ENCODE data around the gene VPS13C.
"Not testable (repeated sequence)": the region's sequence is repeated elsewhere in the genome, so short reads cannot be mapped to it uniquely, and the experiment has no call there.

The VPS13C gene

GRCh38 chr15:62047282-62047827, 12.9 kb downstream of the VPS13C start:
- DNase-seq (ENCODE audit: low read depth in 2 of 2), result no peak

- DNase-seq (ENCODE audit: low read depth in 2 of 2), result no peak
These were observed 14.0 kb downstream of the VPS13C start for GRCh38 chr15:62046078-62046743.

- DNase-seq (ENCODE audit: low read depth in 2 of 2), result no peak
These were observed 24.9 kb downstream of the VPS13C start for GRCh38 chr15:62035256-62035924.

DNA sequence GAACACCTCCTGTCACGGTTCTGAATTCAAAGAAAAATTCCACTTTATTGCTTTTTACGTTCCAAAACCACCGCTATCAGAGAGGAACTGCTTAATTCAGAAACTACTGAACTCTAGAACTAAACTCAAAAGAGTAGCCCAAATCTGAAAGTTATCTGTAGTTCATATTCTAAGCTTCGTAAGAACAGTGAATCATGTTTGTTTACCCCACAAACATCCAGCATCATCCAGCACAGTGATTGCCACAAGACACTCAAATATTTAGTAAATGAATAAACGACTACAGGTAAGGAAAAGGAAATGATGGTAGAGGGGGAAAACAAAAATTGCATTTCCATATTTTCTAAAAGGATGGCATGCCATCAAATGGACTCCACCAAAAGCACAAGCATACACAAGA, 32.3 kb downstream of the VPS13C start:
- no peak for DNase-seq (ENCODE audit: low read depth in 2 of 2)

GRCh38 chr15:62027263-62027565, 33.0 kb downstream of the VPS13C start:
- no peak for DNase-seq (ENCODE audit: low read depth in 2 of 2)

GRCh38 chr15:62026487-62027262, 33.6 kb downstream of the VPS13C start:
- no peak for DNase-seq (ENCODE audit: low read depth in 2 of 2)

DNA sequence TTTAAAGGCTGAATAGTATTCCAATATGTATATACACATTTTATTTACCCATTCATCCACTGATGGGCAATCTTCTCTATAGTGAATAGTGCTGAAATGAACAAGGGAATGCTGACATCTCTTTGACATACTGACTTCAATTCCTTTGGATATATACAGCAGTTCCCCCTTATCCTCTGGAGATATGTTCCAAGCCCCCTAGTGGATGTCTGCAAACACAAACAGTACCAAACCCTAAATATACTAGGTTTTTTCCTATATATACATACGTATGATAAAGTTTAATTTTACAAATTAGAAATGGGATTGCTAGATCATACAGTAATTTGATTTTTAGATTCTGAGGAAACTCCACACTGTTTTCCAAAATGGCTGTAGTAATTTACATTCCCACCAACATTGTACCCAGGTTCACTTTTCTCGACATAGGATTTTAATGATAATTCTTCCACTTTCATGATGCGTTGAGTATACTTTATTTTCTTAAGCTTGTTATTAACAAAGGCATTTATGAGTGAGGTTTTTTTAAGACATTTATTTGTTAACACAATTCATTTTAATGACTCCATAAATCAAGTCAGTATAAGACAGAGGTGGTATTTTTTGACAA, 38.2 kb downstream of the VPS13C start:
- no peak for DNase-seq (ENCODE audit: low read depth in 2 of 2)

- DNase-seq (ENCODE audit: low read depth in 2 of 2), result no peak
These were observed 39.6 kb downstream of the VPS13C start for GRCh38 chr15:62020576-62021160.

- DNase-seq (ENCODE audit: low read depth in 2 of 2), result not testable (repeated sequence)
These were observed 54.9 kb downstream of the VPS13C start for GRCh38 chr15:62005354-62005753.

DNA sequence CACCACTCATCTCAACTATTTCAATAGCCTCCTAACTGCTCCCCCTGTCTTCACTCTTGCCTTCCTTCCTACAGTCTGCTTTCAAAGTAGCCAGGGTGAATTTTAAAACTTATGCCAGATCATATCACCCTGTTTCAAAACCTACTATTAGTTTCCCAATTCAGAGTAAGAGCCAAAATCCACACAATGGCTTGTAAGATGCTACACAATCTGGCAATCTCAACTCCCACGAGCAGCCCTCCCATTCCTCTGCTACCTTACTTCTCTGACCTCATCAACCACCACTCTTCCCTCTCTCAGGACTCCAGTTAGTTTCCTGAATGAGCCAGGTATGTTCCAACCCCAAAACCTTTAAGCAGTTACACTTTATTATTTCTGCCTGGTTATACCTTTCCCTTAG, 62.5 kb downstream of the VPS13C start:
- DNase-seq (ENCODE audit: low read depth in 2 of 2), result no peak

DNA sequence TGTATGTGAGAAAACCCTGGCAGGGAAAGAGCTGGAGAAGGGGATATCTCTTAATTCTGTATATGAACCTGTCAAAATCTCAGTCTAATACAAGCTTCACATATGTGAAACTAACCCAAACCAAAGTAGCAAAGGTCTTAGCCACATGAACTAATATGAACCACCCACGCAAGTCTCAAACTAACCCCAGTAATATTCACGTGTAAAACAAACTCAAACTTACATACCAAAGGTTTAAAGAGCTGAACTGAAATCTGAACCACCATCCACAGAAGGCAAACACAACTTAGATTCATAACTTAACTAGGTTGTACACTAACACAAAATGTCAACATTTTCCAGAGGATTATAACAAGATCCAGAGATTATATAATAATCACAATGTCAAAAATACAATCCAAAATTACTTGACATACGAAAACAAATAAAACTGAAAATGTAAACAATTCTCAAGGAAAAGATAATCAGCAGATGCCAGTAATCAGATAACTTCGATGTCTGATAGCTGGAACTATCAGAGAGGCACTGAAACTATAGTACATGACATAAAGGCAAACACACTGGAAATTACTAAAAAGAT, 64.1 kb downstream of the VPS13C start:
- DNase-seq (ENCODE audit: low read depth in 2 of 2), result no peak

GRCh38 chr15:61994216-61994615, 66.0 kb downstream of the VPS13C start:
- DNase-seq (ENCODE audit: low read depth in 2 of 2), result no peak

DNA sequence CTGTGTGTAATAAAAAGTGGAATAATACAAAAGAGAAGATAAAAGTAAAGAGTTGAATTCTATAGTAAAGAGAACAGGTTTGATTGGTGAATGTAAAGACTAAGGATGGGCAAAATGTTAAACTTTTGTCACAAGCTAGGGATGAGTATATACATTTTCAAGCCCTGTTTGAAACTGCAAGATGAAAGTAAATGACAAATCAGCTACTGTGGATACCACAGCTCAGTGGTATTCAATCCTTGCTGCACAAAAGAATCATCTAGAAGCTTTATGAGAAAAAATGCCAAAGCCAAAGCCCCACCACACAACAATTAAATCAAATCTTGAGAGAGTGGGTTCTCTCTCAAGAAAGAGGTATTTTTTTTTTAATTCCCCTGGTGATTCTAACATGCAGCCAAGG, 67.7 kb downstream of the VPS13C start:
- no peak for DNase-seq (ENCODE audit: low read depth in 2 of 2)

- no peak for DNase-seq (ENCODE audit: low read depth in 2 of 2)
These were observed 70.6 kb downstream of the VPS13C start for GRCh38 chr15:61989667-61990066.

GRCh38 chr15:61987824-61988223, 72.4 kb downstream of the VPS13C start:
- DNase-seq (ENCODE audit: low read depth in 2 of 2), result no peak

GRCh38 chr15:61983081-61983480, 77.2 kb downstream of the VPS13C start:
- no peak for DNase-seq (ENCODE audit: low read depth in 2 of 2)

DNA sequence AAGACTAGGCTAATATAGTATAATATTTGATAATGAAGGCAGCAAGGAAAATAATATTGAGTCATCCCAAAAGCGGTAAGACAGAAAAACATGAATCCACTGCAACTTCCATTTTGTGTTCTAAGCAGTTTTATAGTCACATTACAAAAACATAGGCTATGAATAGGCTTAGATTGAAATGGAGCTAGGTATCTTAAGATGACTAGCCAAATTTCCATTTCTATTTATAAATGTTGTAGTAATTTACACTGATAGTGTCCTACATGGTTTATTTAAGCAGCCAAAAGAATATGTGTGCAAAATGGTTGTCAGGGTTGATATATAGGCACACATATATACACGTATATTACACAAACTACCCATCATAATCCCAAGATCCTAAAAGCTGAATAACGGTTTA, 82.0 kb downstream of the VPS13C start:
- DNase-seq (ENCODE audit: low read depth in 2 of 2), result no peak

GRCh38 chr15:61974759-61975158, 85.5 kb downstream of the VPS13C start:
- DNase-seq (ENCODE audit: low read depth in 2 of 2), result no peak

DNA sequence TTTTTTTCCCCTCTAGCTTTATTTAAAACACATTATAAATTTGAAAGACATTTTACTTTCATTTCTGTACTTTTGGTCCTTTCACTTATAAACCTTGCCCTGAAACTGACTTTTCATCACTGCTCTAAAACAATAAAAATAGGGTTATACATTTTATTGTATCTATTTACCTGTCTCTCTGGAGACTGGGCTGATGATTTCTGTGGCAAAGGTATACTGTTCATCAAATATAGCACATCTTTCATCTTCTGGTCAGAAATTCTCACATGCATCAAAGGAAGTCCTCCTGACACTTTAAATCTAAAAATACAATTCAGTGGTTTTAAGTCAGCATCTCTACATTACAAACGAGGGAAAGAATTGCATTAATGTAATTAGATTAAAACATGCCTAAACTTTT, 86.1 kb downstream of the VPS13C start:
- DNase-seq (ENCODE audit: low read depth in 2 of 2), result no peak

DNA sequence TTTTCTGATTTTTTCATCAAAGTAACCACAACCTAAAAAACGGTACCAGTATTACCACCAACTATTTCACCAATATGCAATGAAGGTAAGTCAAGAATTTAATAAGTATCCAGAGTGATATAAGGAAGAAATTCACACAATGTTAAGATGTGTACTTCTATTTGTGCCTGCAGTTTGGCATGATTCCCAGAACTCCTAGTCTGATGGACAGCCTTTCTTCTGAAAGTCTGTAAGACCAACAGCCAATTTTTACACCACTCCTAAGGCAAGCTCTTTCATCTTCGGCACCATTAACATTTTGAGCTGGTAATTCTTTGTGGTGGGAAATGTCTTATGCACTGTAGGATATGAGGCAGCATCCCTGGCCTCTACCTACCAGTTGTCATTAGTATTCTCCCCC, 108.3 kb downstream of the VPS13C start:
- DNase-seq (ENCODE audit: low read depth in 2 of 2), result no peak

DNA sequence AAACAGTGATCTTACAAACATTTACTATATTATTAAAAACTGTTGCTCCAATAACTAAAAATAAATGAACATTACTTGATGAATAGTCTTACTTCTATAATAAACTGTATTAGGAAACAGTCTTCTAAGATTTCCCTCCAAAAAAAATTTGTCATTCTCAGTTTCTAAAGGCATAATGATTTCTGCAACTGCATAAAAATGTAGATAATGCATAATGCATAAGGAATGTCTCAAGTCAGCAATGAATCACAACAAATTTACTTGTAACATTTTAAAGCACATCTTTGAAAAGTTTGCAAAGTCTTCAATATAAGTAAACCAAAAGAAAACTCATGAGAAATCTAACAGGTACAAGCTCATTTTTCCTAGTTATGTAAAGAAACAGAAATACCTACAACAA, 113.5 kb downstream of the VPS13C start:
- DNase-seq (ENCODE audit: low read depth in 2 of 2), result no peak

DNA sequence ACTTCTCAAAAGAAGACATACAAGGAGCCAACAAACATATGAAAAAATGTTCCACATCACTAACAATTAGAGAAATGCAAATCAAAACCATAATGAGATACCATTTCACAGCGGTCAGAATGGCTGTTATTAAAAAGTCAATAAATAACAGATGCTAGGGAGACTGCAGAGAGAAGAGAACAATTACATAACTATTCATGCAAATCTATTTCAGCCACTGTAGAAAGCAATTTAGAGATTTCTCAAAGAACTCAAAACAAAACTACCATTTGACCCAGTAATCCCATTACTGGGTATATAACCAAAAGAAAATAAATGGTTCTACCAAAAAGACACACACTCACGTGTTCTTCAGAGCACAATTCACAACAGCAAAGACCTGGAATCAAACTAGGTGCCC, 116.3 kb downstream of the VPS13C start:
- no peak for DNase-seq (ENCODE audit: low read depth in 2 of 2)
